ENCODE data around the gene H2AZ1.

The H2AZ1 gene

GRCh38 chr4:99950913-99951254 lies 809 bp upstream of the H2AZ1 start:
- peaks cover 3% of the 10 kb centered on the region for H3K36me3 Mint-ChIP-seq
- peaks cover 20% of the 10 kb centered on the region for H3K4me1 Mint-ChIP-seq
- H3K27me3 Mint-ChIP-seq, result no peaks in the 10 kb centered on the region
- H3K9me3 Mint-ChIP-seq, result no peaks in the 10 kb centered on the region
- H3K27ac Mint-ChIP-seq, result no peak overlapping the region
- H3K4me3 Mint-ChIP-seq, result no peak overlapping the region

- Mint-ChIP-seq H3K4me1 (peaks cover 35% of the 10 kb centered on the region), H3K27ac (no peak overlapping the region), H3K36me3 (peaks cover 2% of the 10 kb centered on the region), H3K9me3 (no peaks in the 10 kb centered on the region), H3K27me3 (no peaks in the 10 kb centered on the region), H3K4me3 (no peak overlapping the region)
Measured at GRCh38 chr4:99949034-99949998, 759 bp downstream of the H2AZ1 start.

- Mint-ChIP-seq H3K27me3 (no peaks in the 10 kb centered on the region), H3K27ac (peak overlapping the region; percentile 92), H3K9me3 (no peaks in the 10 kb centered on the region), H3K36me3 (peaks cover 11% of the 10 kb centered on the region), H3K4me1 (peaks cover 52% of the 10 kb centered on the region), H3K4me3 (no peak overlapping the region)
Measured at GRCh38 chr4:99947608-99948007, 2.5 kb downstream of the H2AZ1 start.

- peaks cover 11% of the 10 kb centered on the region for H3K36me3 Mint-ChIP-seq
- no peaks in the 10 kb centered on the region for H3K9me3 Mint-ChIP-seq
- H3K27me3 Mint-ChIP-seq, result no peaks in the 10 kb centered on the region
- H3K4me1 Mint-ChIP-seq, result peaks cover 55% of the 10 kb centered on the region
- peak overlapping the region; percentile 92 for H3K27ac Mint-ChIP-seq
- no peak overlapping the region for H3K4me3 Mint-ChIP-seq
Measured at GRCh38 chr4:99947190-99947578, 2.9 kb downstream of the H2AZ1 start.

- peak within 1 kb of the TSS; percentile 99 for H3K4me3 Mint-ChIP-seq
- H3K36me3 Mint-ChIP-seq, result peaks cover 11% of the 10 kb centered on the region
- H3K4me1 Mint-ChIP-seq, result peaks cover 55% of the 10 kb centered on the region
- no peaks in the 10 kb centered on the region for H3K9me3 Mint-ChIP-seq
- H3K27me3 Mint-ChIP-seq, result no peaks in the 10 kb centered on the region
- H3K27ac Mint-ChIP-seq, result peak within 1 kb of the TSS; percentile 99
Measured at GRCh38 chr4:99946356-99947189, 3.5 kb downstream of the H2AZ1 start, which contains the start of gene DNAJB14. TSS of gene DNAJB14 (minus strand) at chr4:99946618. CDS start at chr4:99946571, 47 bp downstream.

GRCh38 chr4:99945718-99946355 lies 4.2 kb downstream of the H2AZ1 start:
- Mint-ChIP-seq H3K4me1 (peaks cover 62% of the 10 kb centered on the region), H3K9me3 (no peaks in the 10 kb centered on the region), H3K36me3 (peaks cover 11% of the 10 kb centered on the region), H3K4me3 (peak overlapping the region; percentile 99), H3K27me3 (no peaks in the 10 kb centered on the region), H3K27ac (peak overlapping the region; percentile 99)

GRCh38 chr4:99943904-99944437 lies 6.1 kb downstream of the H2AZ1 start:
- Mint-ChIP-seq H3K9me3 (no peaks in the 10 kb centered on the region), H3K27ac (peak overlapping the region; percentile 41), H3K4me1 (peaks cover 70% of the 10 kb centered on the region), H3K4me3 (peak overlapping the region; percentile 99), H3K36me3 (peaks cover 11% of the 10 kb centered on the region), H3K27me3 (no peaks in the 10 kb centered on the region)

GRCh38 chr4:99938243-99938753 lies 11.8 kb downstream of the H2AZ1 start:
- Mint-ChIP-seq H3K4me3 (no peak overlapping the region), H3K27me3 (no peaks in the 10 kb centered on the region), H3K9me3 (peaks cover 5% of the 10 kb centered on the region), H3K27ac (no peak overlapping the region), H3K4me1 (peaks cover 63% of the 10 kb centered on the region), H3K36me3 (peaks cover 21% of the 10 kb centered on the region)

GRCh38 chr4:99934891-99935290 lies 15.2 kb downstream of the H2AZ1 start:
- Mint-ChIP-seq H3K4me1 (peaks cover 67% of the 10 kb centered on the region), H3K4me3 (no peak overlapping the region)

GRCh38 chr4:99927566-99927965 lies 22.5 kb downstream of the H2AZ1 start:
- peak overlapping the region; percentile 3 for H3K27ac Mint-ChIP-seq
- no peaks in the 10 kb centered on the region for H3K27me3 Mint-ChIP-seq
- peaks cover 51% of the 10 kb centered on the region for H3K4me1 Mint-ChIP-seq
- no peaks in the 10 kb centered on the region for H3K9me3 Mint-ChIP-seq
- peaks cover 18% of the 10 kb centered on the region for H3K36me3 Mint-ChIP-seq
- H3K4me3 Mint-ChIP-seq, result peak overlapping the region; percentile 17

More at GRCh38 chr4:99934891-99935290, 15.2 kb downstream of the H2AZ1 start:
- peaks cover 25% of the 10 kb centered on the region for H3K36me3 Mint-ChIP-seq
- H3K9me3 Mint-ChIP-seq, result peaks cover 5% of the 10 kb centered on the region
- no peak overlapping the region for H3K27ac Mint-ChIP-seq
- H3K27me3 Mint-ChIP-seq, result no peaks in the 10 kb centered on the region

- H3K4me3 Mint-ChIP-seq, result peak overlapping the region; percentile 52
- peaks cover 12% of the 10 kb centered on the region for H3K9me3 Mint-ChIP-seq
- peak overlapping the region; percentile 91 for H3K27ac Mint-ChIP-seq
- peaks cover 23% of the 10 kb centered on the region for H3K4me1 Mint-ChIP-seq
- H3K27me3 Mint-ChIP-seq, result no peaks in the 10 kb centered on the region
- peaks cover 27% of the 10 kb centered on the region for H3K36me3 Mint-ChIP-seq
Measured at GRCh38 chr4:99921174-99921573, 28.9 kb downstream of the H2AZ1 start.

- Mint-ChIP-seq H3K4me1 (peaks cover 23% of the 10 kb centered on the region), H3K4me3 (no peak overlapping the region), H3K36me3 (peaks cover 32% of the 10 kb centered on the region), H3K9me3 (peaks cover 12% of the 10 kb centered on the region), H3K27me3 (no peaks in the 10 kb centered on the region), H3K27ac (no peak overlapping the region)
Measured at GRCh38 chr4:99918656-99919055, 31.4 kb downstream of the H2AZ1 start.

- Mint-ChIP-seq H3K36me3 (peaks cover 35% of the 10 kb centered on the region), H3K4me3 (no peak overlapping the region), H3K27me3 (no peaks in the 10 kb centered on the region), H3K4me1 (peaks cover 27% of the 10 kb centered on the region), H3K9me3 (peaks cover 12% of the 10 kb centered on the region), H3K27ac (no peak overlapping the region)
Measured at GRCh38 chr4:99917575-99917974, 32.5 kb downstream of the H2AZ1 start.

- peaks cover 34% of the 10 kb centered on the region for H3K36me3 Mint-ChIP-seq
- peaks cover 27% of the 10 kb centered on the region for H3K4me1 Mint-ChIP-seq
- no peak overlapping the region for H3K4me3 Mint-ChIP-seq
- H3K9me3 Mint-ChIP-seq, result peaks cover 12% of the 10 kb centered on the region
- H3K27me3 Mint-ChIP-seq, result no peaks in the 10 kb centered on the region
- H3K27ac Mint-ChIP-seq, result peak overlapping the region; percentile 57
Measured at GRCh38 chr4:99915449-99915848, 34.6 kb downstream of the H2AZ1 start.

Measured in activated naive CD4-positive, alpha-beta T cell treated with anti-CD3 and anti-CD28 coated beads, Interleukin-2, amount 50 U/mL, for 24 hours (primary cell).